ENCODE results near the gene SENP2. TPM values are rescaled to one million over a fixed set of nuclear protein-coding genes. Genes with fewer than 3 reads are reported as not detected.

Gene SENP2
- total and polyA plus RNA-seq, 9 of the 15 experiments (the other 6 are each of a cell fraction or from before 2014, with no cell fraction given): 11.8 to 67.1 (median 41.1) TPM

GRCh38 chr3:185585859-185586685, at the start of gene SENP2 (continued):
- TF ChIP-seq, protein P1, sequence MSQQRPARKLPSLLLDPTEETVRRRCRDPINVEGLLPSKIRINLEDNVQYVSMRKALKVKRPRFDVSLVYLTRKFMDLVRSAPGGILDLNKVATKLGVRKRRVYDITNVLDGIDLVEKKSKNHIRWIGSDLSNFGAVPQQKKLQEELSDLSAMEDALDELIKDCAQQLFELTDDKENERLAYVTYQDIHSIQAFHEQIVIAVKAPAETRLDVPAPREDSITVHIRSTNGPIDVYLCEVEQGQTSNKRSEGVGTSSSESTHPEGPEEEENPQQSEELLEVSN (IDR thresholded peaks at IDR 0.05; ENCODE audit: borderline replicate concordance in 1 of 2, extremely low read depth in 1 of 2, insufficient read depth in 1 of 2, insufficient read length in 1 of 2, low read depth in 1 of 2, low read length in 1 of 2, poor library complexity in 1 of 2, severe bottlenecking in 1 of 2): peak; percentile 77 to 78
- TF ChIP-seq CREB1 (IDR thresholded peaks at IDR 0.05): peak; percentile 97
- peak; percentile 97 for TF ChIP-seq CREB1 (CRISPR knock-in tag; IDR thresholded peaks at IDR 0.05)
- peak; percentile 98 for TF ChIP-seq MTA1 (IDR thresholded peaks at IDR 0.05; ENCODE audit: borderline replicate concordance)
- TF ChIP-seq, protein P2, sequence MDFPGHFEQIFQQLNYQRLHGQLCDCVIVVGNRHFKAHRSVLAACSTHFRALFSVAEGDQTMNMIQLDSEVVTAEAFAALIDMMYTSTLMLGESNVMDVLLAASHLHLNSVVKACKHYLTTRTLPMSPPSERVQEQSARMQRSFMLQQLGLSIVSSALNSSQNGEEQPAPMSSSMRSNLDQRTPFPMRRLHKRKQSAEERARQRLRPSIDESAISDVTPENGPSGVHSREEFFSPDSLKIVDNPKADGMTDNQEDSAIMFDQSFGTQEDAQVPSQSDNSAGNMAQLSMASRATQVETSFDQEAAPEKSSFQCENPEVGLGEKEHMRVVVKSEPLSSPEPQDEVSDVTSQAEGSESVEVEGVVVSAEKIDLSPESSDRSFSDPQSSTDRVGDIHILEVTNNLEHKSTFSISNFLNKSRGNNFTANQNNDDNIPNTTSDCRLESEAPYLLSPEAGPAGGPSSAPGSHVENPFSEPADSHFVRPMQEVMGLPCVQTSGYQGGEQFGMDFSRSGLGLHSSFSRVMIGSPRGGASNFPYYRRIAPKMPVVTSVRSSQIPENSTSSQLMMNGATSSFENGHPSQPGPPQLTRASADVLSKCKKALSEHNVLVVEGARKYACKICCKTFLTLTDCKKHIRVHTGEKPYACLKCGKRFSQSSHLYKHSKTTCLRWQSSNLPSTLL (IDR thresholded peaks at IDR 0.05): no peak
- TF ChIP-seq, protein P3, sequence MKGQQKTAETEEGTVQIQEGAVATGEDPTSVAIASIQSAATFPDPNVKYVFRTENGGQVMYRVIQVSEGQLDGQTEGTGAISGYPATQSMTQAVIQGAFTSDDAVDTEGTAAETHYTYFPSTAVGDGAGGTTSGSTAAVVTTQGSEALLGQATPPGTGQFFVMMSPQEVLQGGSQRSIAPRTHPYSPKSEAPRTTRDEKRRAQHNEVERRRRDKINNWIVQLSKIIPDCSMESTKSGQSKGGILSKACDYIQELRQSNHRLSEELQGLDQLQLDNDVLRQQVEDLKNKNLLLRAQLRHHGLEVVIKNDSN (CRISPR knock-in tag; IDR thresholded peaks at IDR 0.05): peak; percentile 55; the same call in 1 of the 2 replicates
- TF ChIP-seq KLF13 (tag; IDR thresholded peaks at IDR 0.05; ENCODE audit: borderline replicate concordance, low read depth): 0 out of 2 replicates have a peak, but pooled peaks have one; percentile 41
- no peak for TF ChIP-seq ZKSCAN1 (IDR thresholded peaks at IDR 0.05; ENCODE audit: low read depth, low read length)
- no peak for TF ChIP-seq EZH2 (IDR thresholded peaks at IDR 0.05; ENCODE audit: borderline replicate concordance, low read depth, low read length)
- 0 out of 2 replicates have a peak, but pooled peaks have one; percentile 26 for TF ChIP-seq TRIM28 (IDR thresholded peaks at IDR 0.05)
- TF ChIP-seq, protein P4, sequence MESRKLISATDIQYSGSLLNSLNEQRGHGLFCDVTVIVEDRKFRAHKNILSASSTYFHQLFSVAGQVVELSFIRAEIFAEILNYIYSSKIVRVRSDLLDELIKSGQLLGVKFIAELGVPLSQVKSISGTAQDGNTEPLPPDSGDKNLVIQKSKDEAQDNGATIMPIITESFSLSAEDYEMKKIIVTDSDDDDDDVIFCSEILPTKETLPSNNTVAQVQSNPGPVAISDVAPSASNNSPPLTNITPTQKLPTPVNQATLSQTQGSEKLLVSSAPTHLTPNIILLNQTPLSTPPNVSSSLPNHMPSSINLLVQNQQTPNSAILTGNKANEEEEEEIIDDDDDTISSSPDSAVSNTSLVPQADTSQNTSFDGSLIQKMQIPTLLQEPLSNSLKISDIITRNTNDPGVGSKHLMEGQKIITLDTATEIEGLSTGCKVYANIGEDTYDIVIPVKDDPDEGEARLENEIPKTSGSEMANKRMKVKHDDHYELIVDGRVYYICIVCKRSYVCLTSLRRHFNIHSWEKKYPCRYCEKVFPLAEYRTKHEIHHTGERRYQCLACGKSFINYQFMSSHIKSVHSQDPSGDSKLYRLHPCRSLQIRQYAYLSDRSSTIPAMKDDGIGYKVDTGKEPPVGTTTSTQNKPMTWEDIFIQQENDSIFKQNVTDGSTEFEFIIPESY (CRISPR knock-in tag; IDR thresholded peaks at IDR 0.05): peak; percentile 68
- TF ChIP-seq, protein P5, sequence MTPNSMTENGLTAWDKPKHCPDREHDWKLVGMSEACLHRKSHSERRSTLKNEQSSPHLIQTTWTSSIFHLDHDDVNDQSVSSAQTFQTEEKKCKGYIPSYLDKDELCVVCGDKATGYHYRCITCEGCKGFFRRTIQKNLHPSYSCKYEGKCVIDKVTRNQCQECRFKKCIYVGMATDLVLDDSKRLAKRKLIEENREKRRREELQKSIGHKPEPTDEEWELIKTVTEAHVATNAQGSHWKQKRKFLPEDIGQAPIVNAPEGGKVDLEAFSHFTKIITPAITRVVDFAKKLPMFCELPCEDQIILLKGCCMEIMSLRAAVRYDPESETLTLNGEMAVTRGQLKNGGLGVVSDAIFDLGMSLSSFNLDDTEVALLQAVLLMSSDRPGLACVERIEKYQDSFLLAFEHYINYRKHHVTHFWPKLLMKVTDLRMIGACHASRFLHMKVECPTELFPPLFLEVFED (CRISPR knock-in tag; conservative IDR thresholded peaks at IDR 0.05): no peak
- TF ChIP-seq DMBX1 (CRISPR knock-in tag; IDR thresholded peaks at IDR 0.05; ENCODE audit: borderline replicate concordance): no peak
- peak; percentile 81 for TF ChIP-seq MXI1 (IDR thresholded peaks at IDR 0.05; ENCODE audit: low read depth, low read length)
- peak; percentile 34; the same call in 1 of the 2 replicates for TF ChIP-seq RB1 (IDR thresholded peaks at IDR 0.05; ENCODE audit: low read depth)
- 0 out of 2 replicates have a peak, but pooled peaks have one; percentile 6 for TF ChIP-seq CBFA2T3 (IDR thresholded peaks at IDR 0.05)
- peak; percentile 86 for TF ChIP-seq ATF1 (CRISPR knock-in tag; IDR thresholded peaks at IDR 0.05)
- peak; percentile 99 for TF ChIP-seq ATF1 (tag; IDR thresholded peaks at IDR 0.05)
